ENCODE results near the gene GNPNAT1. TPM values are rescaled to one million over a fixed set of nuclear protein-coding genes. Genes with fewer than 3 reads are reported as not detected.
"Not testable (repeated sequence)": the region's sequence is repeated elsewhere in the genome, so short reads cannot be mapped to it uniquely, and the experiment has no call there.

Gene GNPNAT1
- total and polyA plus RNA-seq, 5 experiments from 2014 or later, result 8.3 to 12.9 (median 11.2) TPM

GRCh38 chr14:52740751-52741150 is 50.7 kb downstream of the GNPNAT1 start:
- H3K9me3 Mint-ChIP-seq, result no peaks in the 10 kb centered on the region
- ATAC-seq (no peak), DNase-seq (no peak)
- H3K4me3 Mint-ChIP-seq, result peak overlapping the region in 3 of 10 donors; percentile 19 to 84 (median 39)
- POLR2A ChIA-PET, result interaction anchor here (1.3 to 3.9 kb wide), 4 partner anchors 10 to 189 kb away, joined by 4 to 54 read pairs (median 8); partner anchors contain the start of genes GPR137C, PSMC6, STYX and TXNDC16
- no peaks in the 10 kb centered on the region for H3K27me3 Mint-ChIP-seq
- peaks cover 0 to 16% (median 9%) of the 10 kb centered on the region in 3 donors for H3K36me3 Mint-ChIP-seq
- peak overlapping the region; percentile 49 to 99 (median 87) for H3K27ac Mint-ChIP-seq
- H3K4me1 Mint-ChIP-seq, result peaks cover 31 to 86% (median 78%) of the 10 kb centered on the region in 4 donors

GRCh38 chr14:52738409-52738808 is 53.0 kb downstream of the GNPNAT1 start:
- peak in 1 of 10 donors; percentile 15 for DNase-seq
- no peaks in the 10 kb centered on the region for H3K9me3 Mint-ChIP-seq

GRCh38 chr14:52735921-52736489 is 55.4 kb downstream of the GNPNAT1 start:
- DNase-seq, result no peak
- ATAC-seq, result peak in 1 of 2 donors; percentile 29
- POLR2A ChIA-PET, result interaction anchor here (0.5 to 1.7 kb wide), 5 partner anchors 10 to 56 kb away, joined by 3 to 6 read pairs (median 5); partner anchors contain the start of gene ERO1A
- Mint-ChIP-seq H3K36me3 (peaks cover 7 to 41% (median 29%) of the 10 kb centered on the region in 3 donors), H3K27me3 (no peaks in the 10 kb centered on the region), H3K4me3 (peak overlapping the region in 8 of 10 donors; percentile 8 to 72 (median 49)), H3K9me3 (no peaks in the 10 kb centered on the region), H3K4me1 (peaks cover 32 to 87% (median 73%) of the 10 kb centered on the region in 4 donors), H3K27ac (peak overlapping the region; percentile 45 to 99 (median 82))

More at GRCh38 chr14:52738409-52738808, 53.0 kb downstream of the GNPNAT1 start:
- no peaks in the 10 kb centered on the region for H3K27me3 Mint-ChIP-seq
- H3K36me3 Mint-ChIP-seq, result peaks cover under 1 to 27% (median 23%) of the 10 kb centered on the region in 3 donors
- H3K27ac Mint-ChIP-seq, result peak overlapping the region; percentile 4 to 99 (median 81)
- peaks cover 40 to 88% (median 78%) of the 10 kb centered on the region in 4 donors for H3K4me1 Mint-ChIP-seq
- ATAC-seq, result no peak
- POLR2A ChIA-PET, result interaction anchor here (0.6 to 1.2 kb wide), 2 partner anchors 9 to 36 kb away, joined by 3 read pairs; partner anchors contain the start of gene STYX
- peak overlapping the region in 6 of 10 donors; percentile 5 to 55 (median 22) for H3K4me3 Mint-ChIP-seq

GRCh38 chr14:52733824-52734223 is 57.6 kb downstream of the GNPNAT1 start:
- Mint-ChIP-seq H3K9me3 (no peaks in the 10 kb centered on the region), H3K27ac (peak overlapping the region in 8 of 10 donors; percentile 41 to 87 (median 74)), H3K27me3 (no peaks in the 10 kb centered on the region), H3K36me3 (peaks cover 7 to 37% (median 29%) of the 10 kb centered on the region in 3 donors), H3K4me1 (peaks cover 30 to 78% (median 57%) of the 10 kb centered on the region in 4 donors), H3K4me3 (peak overlapping the region in 2 of 10 donors; percentile 1 to 46)
- no peak for DNase-seq
- POLR2A ChIA-PET, result no interaction called here
- no peak for ATAC-seq

- H3K36me3 Mint-ChIP-seq, result peaks cover 7 to 52% (median 22%) of the 10 kb centered on the region in 3 donors
- H3K9me3 Mint-ChIP-seq, result no peaks in the 10 kb centered on the region
- peak overlapping the region; percentile 86 to 97 (median 93) for H3K27ac Mint-ChIP-seq
- no peak for ATAC-seq
- H3K4me3 Mint-ChIP-seq, result peak overlapping the region; percentile 90 to 97 (median 93)
- DNase-seq, result no peak
- POLR2A ChIA-PET, result interaction anchor here (1.1 to 4.7 kb wide), 6 partner anchors 12 to 423 kb away, joined by 4 to 54 read pairs (median 5); partner anchors contain the start of genes DDHD1, ERO1A and PSMC6
- no peaks in the 10 kb centered on the region for H3K27me3 Mint-ChIP-seq
- peaks cover 13 to 54% (median 30%) of the 10 kb centered on the region in 4 donors for H3K4me1 Mint-ChIP-seq
These were observed 60.7 kb downstream of the GNPNAT1 start for GRCh38 chr14:52730709-52731111.

- ATAC-seq, result peak; percentile 92 to 93
- POLR2A ChIA-PET, result interaction anchor here (0.7 to 4.7 kb wide), 10 partner anchors 8 to 423 kb away, joined by 3 to 54 read pairs (median 6); partner anchors contain the start of genes DDHD1, ERO1A and PSMC6
- peaks cover 12 to 52% (median 26%) of the 10 kb centered on the region in 4 donors for H3K4me1 Mint-ChIP-seq
- peak within 1 kb of the TSS; percentile 86 to 97 (median 93) for H3K27ac Mint-ChIP-seq
- H3K9me3 Mint-ChIP-seq, result no peaks in the 10 kb centered on the region
- DNase-seq, result peak; percentile 89 to 98 (median 96)
- H3K4me3 Mint-ChIP-seq, result peak within 1 kb of the TSS; percentile 90 to 97 (median 93)
- peaks cover 7 to 57% (median 19%) of the 10 kb centered on the region in 3 donors for H3K36me3 Mint-ChIP-seq
- H3K27me3 Mint-ChIP-seq, result no peaks in the 10 kb centered on the region
These were observed 61.3 kb downstream of the GNPNAT1 start, which contains the start of gene STYX for GRCh38 chr14:52729925-52730708. TSS of gene STYX (plus strand) at chr14:52730166. CDS start at chr14:52730475, 309 bp downstream.

GRCh38 chr14:52729585-52729924 is 61.9 kb downstream of the GNPNAT1 start:
- H3K36me3 Mint-ChIP-seq, result peaks cover 7 to 58% (median 17%) of the 10 kb centered on the region in 3 donors
- no peaks in the 10 kb centered on the region for H3K27me3 Mint-ChIP-seq
- peak overlapping the region; percentile 90 to 97 (median 93) for H3K4me3 Mint-ChIP-seq
- no peak for DNase-seq
- POLR2A ChIA-PET, result interaction anchor here (0.6 to 4.7 kb wide), 9 partner anchors 9 to 424 kb away, joined by 3 to 54 read pairs (median 4); partner anchors contain the start of genes DDHD1 and ERO1A
- no peaks in the 10 kb centered on the region for H3K9me3 Mint-ChIP-seq
- peaks cover 12 to 53% (median 25%) of the 10 kb centered on the region in 4 donors for H3K4me1 Mint-ChIP-seq
- peak overlapping the region; percentile 86 to 97 (median 93) for H3K27ac Mint-ChIP-seq
- no peak for ATAC-seq

- ATAC-seq, H3K27me3 Mint-ChIP-seq, DNase-seq, H3K9me3 Mint-ChIP-seq: not testable (repeated sequence)
- H3K4me1 Mint-ChIP-seq, result peaks cover 8 to 53% (median 22%) of the 10 kb centered on the region in 4 donors
- peak overlapping the region; percentile 43 to 90 (median 81) for H3K27ac Mint-ChIP-seq
- POLR2A ChIA-PET, result interaction anchor here (0.6 to 4.7 kb wide), 8 partner anchors 9 to 97 kb away, joined by 3 to 54 read pairs (median 4); partner anchors contain the start of gene ERO1A
- peak overlapping the region in 8 of 10 donors; percentile 17 to 72 (median 42) for H3K4me3 Mint-ChIP-seq
- peaks cover 7 to 58% (median 13%) of the 10 kb centered on the region in 3 donors for H3K36me3 Mint-ChIP-seq
These were observed 62.4 kb downstream of the GNPNAT1 start for GRCh38 chr14:52729035-52729434.

GRCh38 chr14:52727509-52727908 is 63.9 kb downstream of the GNPNAT1 start:
- Mint-ChIP-seq H3K27ac (peak overlapping the region in 1 of 10 donors; percentile 25), H3K4me1 (peaks cover 8 to 52% (median 18%) of the 10 kb centered on the region in 4 donors), H3K36me3 (peaks cover 0 to 59% (median 6%) of the 10 kb centered on the region in 3 donors)
- POLR2A ChIA-PET, result interaction anchor here (0.9 kb wide), 1 partner anchor 14 kb away, joined by 4 read pairs; no protein-coding TSS in a partner anchor
- not testable (repeated sequence) for ATAC-seq, DNase-seq, H3K27me3 Mint-ChIP-seq, H3K4me3 Mint-ChIP-seq, H3K9me3 Mint-ChIP-seq

Data from naive thymus-derived CD8-positive, alpha-beta T cell (primary cell).